IPS-20b (cell line): ENCODE data around the gene BBX.
A peak's percentile ranks its signal among the peaks of the same experiment; 100 is the strongest.

ENCODE experiments used
- H3K27ac ChIP-seq: one replicate; pipeline ENCODE4 v1.5.1; 2013; ENCODE audit warnings: low read length
- H3K27me3 ChIP-seq: 2 replicates; pipeline ENCODE4 v1.6.1; 2013; ENCODE audit warnings: mild to moderate bottlenecking, low read length, inconsistent platforms; ENCODE audit not compliant: insufficient read depth
- H3K36me3 ChIP-seq: 2 replicates; pipeline ENCODE4 v1.6.1; 2013; ENCODE audit warnings: low read depth, mild to moderate bottlenecking, inconsistent platforms, low read length, moderate library complexity; ENCODE audit not compliant: insufficient read depth
- H3K4me1 ChIP-seq: 2 replicates; pipeline ENCODE4 v1.6.1; 2013; ENCODE audit warnings: mild to moderate bottlenecking, control low read depth, inconsistent platforms, low read length, moderate library complexity; ENCODE audit not compliant: insufficient read depth
- H3K4me3 ChIP-seq: 2 replicates; pipeline ENCODE4 v1.5.1; 2013; ENCODE audit warnings: mild to moderate bottlenecking, low read length, inconsistent platforms
- H3K9ac ChIP-seq: 2 replicates; pipeline ENCODE4 v1.6.1; 2013; ENCODE audit warnings: low read depth, mild to moderate bottlenecking, inconsistent platforms, low read length, moderate library complexity
- H3K9me3 ChIP-seq: 2 replicates; pipeline ENCODE4 v1.6.1; 2013; ENCODE audit warnings: mild to moderate bottlenecking, low read depth, low read length, inconsistent platforms; ENCODE audit not compliant: insufficient read depth

The BBX gene

DNA sequence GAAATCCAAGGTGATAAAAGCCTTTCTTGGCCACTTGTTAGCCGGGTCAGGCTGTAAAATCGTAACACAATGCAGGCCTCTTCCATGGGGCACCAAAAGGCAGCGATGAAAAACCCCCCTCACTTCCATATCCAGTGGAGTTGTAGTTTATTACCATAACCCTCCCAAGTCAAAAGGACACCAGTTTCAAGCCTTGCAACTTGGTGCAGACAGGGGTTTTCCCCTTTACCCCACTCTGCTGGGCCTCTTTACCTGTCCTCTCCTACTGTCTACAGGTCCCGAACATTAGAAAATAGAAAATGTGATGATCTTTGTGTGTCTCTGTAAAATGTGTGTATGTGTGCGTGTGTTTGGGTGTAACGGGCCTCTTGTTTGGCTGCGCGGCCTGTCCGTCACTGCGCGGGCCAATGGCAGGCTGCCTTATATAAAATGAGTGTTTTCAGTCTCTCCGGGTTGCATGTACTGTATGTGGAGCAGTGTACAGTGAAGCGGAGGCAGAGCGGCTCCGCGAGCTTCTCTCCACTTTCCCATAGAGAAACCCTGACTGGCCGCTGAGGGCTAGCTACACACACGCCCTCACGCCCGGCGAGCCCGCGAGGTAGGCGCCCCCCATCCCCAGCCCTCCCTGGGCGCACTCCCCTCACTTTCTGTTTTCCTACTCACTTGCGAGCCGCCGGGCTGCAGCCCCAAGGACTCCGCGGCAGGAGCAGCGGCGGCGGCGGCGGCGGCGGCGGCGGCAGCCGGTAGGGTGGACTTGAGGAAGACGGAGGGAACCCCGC lies at the start of gene BBX:
Gene BBX, plus strand, starts transcription at position 453 of the 779 bp plus-strand sequence. CDS start 187,499 bp downstream, outside the sequence.
- peak within 1 kb of the TSS; percentile 86 for H3K9ac ChIP-seq
- no peak within 1 kb of the TSS for H3K27ac ChIP-seq

DNA sequence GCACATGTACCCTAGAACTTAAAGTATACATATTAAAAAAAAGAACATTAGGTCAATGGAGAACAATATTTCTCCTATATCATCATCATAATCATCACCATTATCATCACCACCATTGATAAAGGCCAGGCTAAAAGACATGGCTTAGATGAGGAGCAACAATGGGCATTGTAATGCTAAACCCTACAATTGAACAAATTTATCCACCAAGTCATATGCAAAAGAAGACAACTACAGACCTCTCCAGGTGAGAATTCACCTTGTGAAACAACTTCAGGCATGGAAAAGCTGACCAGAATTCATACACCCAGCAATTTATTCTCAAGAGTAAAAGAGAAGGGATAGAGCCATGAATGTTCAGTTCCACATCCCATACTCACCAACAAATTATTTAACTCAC lies 46.3 kb upstream of the BBX start:
- Histone ChIP-seq H3K4me3 (no peak overlapping the region), H3K27me3 (no peaks in the 10 kb centered on the region), H3K9me3 (no peaks in the 10 kb centered on the region), H3K36me3 (no peaks in the 10 kb centered on the region), H3K27ac (no peak overlapping the region), H3K9ac (no peak overlapping the region), H3K4me1 (peaks cover 8% of the 10 kb centered on the region; the same call in 1 of the 2 replicates)

More for the DNA sequence above, at the start of gene BBX:
- Histone ChIP-seq H3K27me3 (peaks cover 17% of the 10 kb centered on the region), H3K4me3 (peak within 1 kb of the TSS; percentile 94), H3K4me1 (peaks cover 4% of the 10 kb centered on the region), H3K36me3 (no peaks in the 10 kb centered on the region), H3K9me3 (no peaks in the 10 kb centered on the region)

DNA sequence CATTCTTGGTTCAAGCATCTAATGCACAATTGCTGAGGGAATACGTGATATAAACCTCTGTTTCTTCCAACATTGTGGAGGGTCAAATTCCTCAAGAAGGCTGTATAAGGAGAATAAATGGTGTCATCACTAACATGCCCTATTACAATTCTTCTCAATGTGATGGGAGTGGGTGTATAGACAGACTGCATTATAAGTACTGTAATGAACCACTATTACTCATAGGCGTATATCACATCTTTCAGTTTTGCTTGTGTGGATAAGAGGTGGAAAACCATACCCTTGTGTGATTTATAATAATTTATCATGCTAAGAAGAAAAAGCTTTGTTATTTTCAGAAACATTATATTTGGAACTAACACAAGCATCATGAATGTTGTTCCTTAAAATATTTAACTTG lies 35.3 kb upstream of the BBX start:
- H3K27me3 ChIP-seq, result no peaks in the 10 kb centered on the region

DNA sequence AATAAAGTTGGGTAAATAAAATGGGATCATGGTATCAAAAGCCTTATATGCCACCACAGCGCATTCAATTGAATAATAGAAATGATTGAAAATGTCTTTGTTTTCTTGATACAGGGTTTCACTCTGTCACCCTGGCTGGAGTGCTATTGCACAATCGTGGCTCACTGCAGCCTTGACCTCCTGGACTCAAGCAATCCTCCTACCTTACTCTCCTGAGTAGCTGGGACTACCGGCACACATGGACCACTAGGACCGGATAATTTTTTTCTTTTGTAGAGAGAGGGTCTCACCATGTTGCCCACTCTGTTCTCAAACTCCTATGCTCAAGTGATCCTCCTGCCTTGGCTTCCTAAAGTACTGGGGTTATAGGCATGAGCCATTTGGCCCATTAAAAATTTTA lies 33.8 kb upstream of the BBX start:
- no peaks in the 10 kb centered on the region for H3K4me1 ChIP-seq
- H3K9me3 ChIP-seq, result no peaks in the 10 kb centered on the region
- H3K27me3 ChIP-seq, result no peaks in the 10 kb centered on the region
- no peaks in the 10 kb centered on the region for H3K36me3 ChIP-seq
- no peak overlapping the region for H3K27ac ChIP-seq
- no peak overlapping the region for H3K9ac ChIP-seq
- no peak overlapping the region for H3K4me3 ChIP-seq

More for the DNA sequence above, 35.3 kb upstream of the BBX start:
- H3K9me3 ChIP-seq, result no peaks in the 10 kb centered on the region
- H3K9ac ChIP-seq, result no peak overlapping the region
- no peak overlapping the region for H3K27ac ChIP-seq
- H3K4me1 ChIP-seq, result no peaks in the 10 kb centered on the region
- H3K36me3 ChIP-seq, result no peaks in the 10 kb centered on the region
- no peak overlapping the region for H3K4me3 ChIP-seq

DNA sequence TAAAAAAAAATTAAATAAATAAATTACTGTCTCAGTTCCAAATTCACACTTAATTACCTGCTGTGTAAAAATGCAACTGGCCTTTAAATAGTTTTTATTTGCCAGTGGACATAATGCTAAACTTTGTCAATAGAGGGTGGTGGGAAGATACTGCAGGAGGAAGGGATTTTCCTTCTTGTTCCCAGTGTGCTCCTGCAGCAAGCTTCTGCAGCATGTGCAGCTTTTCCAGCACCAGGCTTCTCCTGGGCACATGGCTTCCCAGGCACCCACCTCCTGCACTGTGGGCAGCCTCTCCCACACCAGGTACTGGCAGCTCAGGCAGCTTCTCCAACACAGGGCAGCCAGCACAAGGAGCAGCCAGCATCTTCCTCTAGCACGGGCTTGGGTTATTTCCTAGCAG lies 29.6 kb upstream of the BBX start:
- Histone ChIP-seq H3K27ac (no peak overlapping the region), H3K9me3 (no peaks in the 10 kb centered on the region), H3K9ac (no peak overlapping the region), H3K27me3 (no peaks in the 10 kb centered on the region), H3K36me3 (no peaks in the 10 kb centered on the region), H3K4me1 (no peaks in the 10 kb centered on the region), H3K4me3 (no peak overlapping the region)

DNA sequence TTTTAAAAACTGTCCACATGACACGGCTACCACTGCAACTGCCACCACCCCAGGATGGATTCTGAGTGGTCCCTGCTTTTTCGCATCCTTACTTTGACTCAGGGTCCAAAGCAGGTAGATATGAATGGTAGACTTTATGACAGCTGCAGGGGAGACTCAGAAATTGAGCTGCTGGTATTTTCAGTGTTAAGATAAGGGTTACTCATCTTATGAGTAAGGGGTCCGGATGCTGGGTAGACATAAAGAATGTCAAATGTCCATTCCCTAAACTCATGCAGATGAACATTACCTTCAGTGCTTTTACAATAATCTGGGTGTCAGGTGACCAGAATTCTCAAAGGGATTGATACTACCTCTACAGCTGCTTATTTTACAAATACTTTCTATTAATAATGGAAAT lies 25.9 kb upstream of the BBX start:
- no peak overlapping the region for H3K9ac ChIP-seq
- H3K4me3 ChIP-seq, result no peak overlapping the region
- no peaks in the 10 kb centered on the region for H3K36me3 ChIP-seq
- H3K27ac ChIP-seq, result no peak overlapping the region
- no peaks in the 10 kb centered on the region for H3K27me3 ChIP-seq
- H3K4me1 ChIP-seq, result no peaks in the 10 kb centered on the region
- no peaks in the 10 kb centered on the region for H3K9me3 ChIP-seq

DNA sequence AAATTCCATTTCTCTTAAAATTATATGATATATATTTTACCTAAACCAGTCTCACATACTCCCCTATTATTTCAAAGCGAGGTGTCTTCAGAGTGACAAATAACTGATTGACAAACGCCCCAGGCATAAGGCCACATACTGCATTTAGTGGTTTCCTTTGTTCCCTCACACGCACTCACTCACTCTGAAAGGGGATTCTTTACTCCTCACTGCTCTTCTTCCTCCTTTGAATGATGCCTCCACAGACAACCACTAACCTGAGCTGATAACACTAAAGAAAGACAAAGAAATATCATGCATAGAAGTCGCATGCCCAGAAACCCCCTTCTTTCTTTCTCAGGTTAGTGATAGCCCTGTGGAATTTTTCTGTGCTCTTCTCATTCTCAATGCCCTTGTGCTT lies 24.1 kb upstream of the BBX start:
- no peaks in the 10 kb centered on the region for H3K27me3 ChIP-seq
- H3K4me3 ChIP-seq, result no peak overlapping the region
- no peaks in the 10 kb centered on the region for H3K9me3 ChIP-seq
- no peak overlapping the region for H3K9ac ChIP-seq
- no peak overlapping the region for H3K27ac ChIP-seq
- no peaks in the 10 kb centered on the region for H3K36me3 ChIP-seq
- H3K4me1 ChIP-seq, result no peaks in the 10 kb centered on the region

DNA sequence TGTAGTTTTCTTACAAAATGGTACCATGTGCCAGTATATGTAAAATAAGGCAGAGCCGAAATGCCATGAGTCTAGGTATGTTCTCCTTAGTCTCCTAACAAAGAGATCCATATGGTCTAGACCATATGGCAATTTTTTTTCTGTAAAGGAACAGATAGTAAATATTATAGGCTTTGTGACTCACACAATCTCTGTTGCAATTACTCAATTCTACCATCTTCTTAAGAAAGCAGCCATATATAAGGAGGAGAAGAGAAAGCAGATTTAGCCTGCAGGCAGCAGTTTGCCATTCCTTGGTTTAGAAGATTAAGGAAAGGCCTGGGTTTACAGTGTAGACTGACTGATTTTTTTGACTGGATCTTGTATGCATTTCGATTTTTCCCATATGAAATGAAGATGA lies 16.3 kb upstream of the BBX start:
- no peaks in the 10 kb centered on the region for H3K36me3 ChIP-seq
- no peaks in the 10 kb centered on the region for H3K27me3 ChIP-seq
- no peaks in the 10 kb centered on the region for H3K9me3 ChIP-seq
- no peak overlapping the region for H3K27ac ChIP-seq
- no peaks in the 10 kb centered on the region for H3K4me1 ChIP-seq
- H3K9ac ChIP-seq, result no peak overlapping the region
- no peak overlapping the region for H3K4me3 ChIP-seq

DNA sequence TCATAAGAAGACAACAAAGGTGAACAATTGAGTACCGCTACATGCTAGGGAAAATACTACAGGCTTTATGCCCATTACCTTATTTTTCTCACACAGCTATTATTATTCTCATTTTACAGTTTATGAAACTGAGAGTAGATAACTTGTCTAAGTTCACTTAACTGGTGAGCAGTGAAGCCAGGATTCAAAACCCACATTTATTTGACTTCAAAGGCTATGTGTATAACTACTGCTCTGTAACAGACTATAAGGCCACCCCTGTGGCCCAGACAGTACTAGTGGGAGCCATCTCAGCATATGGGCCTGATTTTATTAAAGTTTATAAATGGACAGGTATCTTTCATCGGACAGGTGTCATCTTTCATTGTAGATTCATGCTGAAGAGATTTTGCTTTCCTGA lies 14.4 kb upstream of the BBX start:
- Histone ChIP-seq H3K27ac (no peak overlapping the region), H3K9me3 (no peaks in the 10 kb centered on the region), H3K27me3 (no peaks in the 10 kb centered on the region)

DNA sequence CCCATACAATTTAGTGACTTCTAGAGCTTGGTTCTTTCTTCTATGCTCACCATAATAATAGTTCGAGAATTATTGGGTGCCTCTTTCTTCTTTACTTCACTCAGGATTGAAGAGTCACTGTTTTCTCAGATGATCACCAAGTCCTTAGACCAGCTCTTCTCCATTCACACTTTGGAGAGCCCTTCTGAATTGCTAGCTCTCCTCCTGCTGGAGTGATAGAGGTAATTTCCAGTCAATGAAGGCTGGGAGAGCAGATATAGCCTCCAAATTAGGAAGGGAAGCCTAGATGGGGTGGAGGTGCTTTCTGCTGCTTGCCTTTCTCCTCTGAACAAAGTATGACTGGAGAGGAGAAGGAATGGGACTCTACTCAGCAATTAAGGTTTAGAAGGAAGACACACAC lies 10.7 kb upstream of the BBX start:
- H3K4me1 ChIP-seq, result no peaks in the 10 kb centered on the region
- H3K27ac ChIP-seq, result no peak overlapping the region
- H3K36me3 ChIP-seq, result no peaks in the 10 kb centered on the region
- H3K27me3 ChIP-seq, result no peaks in the 10 kb centered on the region
- H3K9ac ChIP-seq, result no peak overlapping the region
- no peaks in the 10 kb centered on the region for H3K9me3 ChIP-seq
- H3K4me3 ChIP-seq, result no peak overlapping the region

More for the DNA sequence above, 14.4 kb upstream of the BBX start:
- Histone ChIP-seq H3K4me1 (no peaks in the 10 kb centered on the region), H3K9ac (no peak overlapping the region), H3K4me3 (no peak overlapping the region), H3K36me3 (no peaks in the 10 kb centered on the region)

DNA sequence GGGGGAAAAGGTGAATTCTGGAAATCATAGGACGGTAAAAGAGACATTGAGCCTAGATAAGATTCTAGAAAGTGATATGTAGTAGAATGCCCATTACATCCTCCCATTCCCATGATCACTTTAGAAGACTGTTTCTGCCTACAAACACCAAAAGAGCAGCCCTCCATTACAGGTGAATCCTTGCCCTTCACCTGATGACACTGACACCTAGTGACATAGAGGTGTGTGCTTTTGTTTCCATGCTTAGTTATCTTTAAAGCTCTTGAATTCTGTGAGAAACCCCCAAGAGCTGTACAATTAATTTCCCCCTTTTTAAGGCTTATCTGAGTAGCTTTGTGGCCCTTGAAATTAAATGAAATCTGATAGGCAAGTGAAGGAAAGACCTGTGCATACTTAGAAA lies 8.3 kb upstream of the BBX start:
- Histone ChIP-seq H3K27ac (no peak overlapping the region), H3K4me3 (no peak overlapping the region), H3K4me1 (no peaks in the 10 kb centered on the region), H3K9me3 (no peaks in the 10 kb centered on the region), H3K36me3 (no peaks in the 10 kb centered on the region), H3K9ac (no peak overlapping the region), H3K27me3 (no peaks in the 10 kb centered on the region)

DNA sequence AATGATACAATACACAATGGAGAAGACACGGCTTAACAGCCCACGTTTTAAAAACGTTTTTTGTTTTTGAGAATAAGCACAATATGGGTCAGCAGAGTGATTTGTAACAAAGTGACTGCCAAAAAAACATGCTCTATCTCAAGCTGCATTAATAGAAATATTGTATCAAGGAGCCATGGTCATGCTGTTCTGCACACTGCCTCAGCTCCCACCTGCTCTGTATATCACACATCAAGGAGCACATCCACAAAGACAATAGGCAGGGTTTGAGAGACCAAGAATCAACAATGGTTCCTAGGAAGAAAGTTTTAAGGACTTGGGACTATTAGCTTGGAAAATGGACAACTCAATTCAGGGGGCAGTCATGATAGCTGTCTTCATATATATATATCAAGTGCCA lies 6.3 kb upstream of the BBX start:
- H3K27me3 ChIP-seq, result no peaks in the 10 kb centered on the region
- no peaks in the 10 kb centered on the region for H3K4me1 ChIP-seq
- H3K36me3 ChIP-seq, result no peaks in the 10 kb centered on the region
- H3K9me3 ChIP-seq, result no peaks in the 10 kb centered on the region
- H3K9ac ChIP-seq, result no peak overlapping the region
- H3K4me3 ChIP-seq, result no peak overlapping the region
- no peak overlapping the region for H3K27ac ChIP-seq
